ENCODE measurements around the gene HOXA5.
A peak's percentile ranks its signal among the peaks of the same experiment; 100 is the strongest.

HOXA5 gene

DNA sequence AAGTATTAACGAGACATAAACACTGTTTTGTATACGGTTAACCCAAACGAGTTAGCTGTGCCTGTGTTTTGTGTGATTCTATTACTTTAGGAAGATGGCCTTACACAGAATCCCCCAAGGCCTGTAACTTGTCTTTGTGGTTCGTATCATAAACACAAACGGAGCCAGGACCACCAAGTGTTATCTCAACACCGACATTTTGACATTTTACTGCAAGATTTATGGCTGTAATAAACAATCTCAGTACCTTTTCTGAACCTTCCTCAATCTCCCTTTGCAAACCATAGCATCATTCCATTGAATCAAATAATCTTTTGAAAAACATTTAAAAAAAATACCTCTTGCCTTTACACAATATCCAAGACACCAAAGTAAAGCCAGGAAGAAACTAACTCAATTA is 10.5 kb downstream of the HOXA5 start:
- no peak for DNase-seq (ENCODE audit: low spot score)

GRCh38 chr7:27132214-27132613 is 11.3 kb downstream of the HOXA5 start:
- no peak for DNase-seq (ENCODE audit: low spot score)

- no peak for DNase-seq (ENCODE audit: low spot score)
These were observed 12.1 kb downstream of the HOXA5 start for GRCh38 chr7:27131390-27131819.

GRCh38 chr7:27130540-27131389 is 12.7 kb downstream of the HOXA5 start, which contains the start of gene HOXA4:
TSS of gene HOXA4 (minus strand) at chr7:27130757. CDS start at chr7:27130733, 24 bp downstream.
- DNase-seq (ENCODE audit: low spot score), result peak; percentile 97

DNA sequence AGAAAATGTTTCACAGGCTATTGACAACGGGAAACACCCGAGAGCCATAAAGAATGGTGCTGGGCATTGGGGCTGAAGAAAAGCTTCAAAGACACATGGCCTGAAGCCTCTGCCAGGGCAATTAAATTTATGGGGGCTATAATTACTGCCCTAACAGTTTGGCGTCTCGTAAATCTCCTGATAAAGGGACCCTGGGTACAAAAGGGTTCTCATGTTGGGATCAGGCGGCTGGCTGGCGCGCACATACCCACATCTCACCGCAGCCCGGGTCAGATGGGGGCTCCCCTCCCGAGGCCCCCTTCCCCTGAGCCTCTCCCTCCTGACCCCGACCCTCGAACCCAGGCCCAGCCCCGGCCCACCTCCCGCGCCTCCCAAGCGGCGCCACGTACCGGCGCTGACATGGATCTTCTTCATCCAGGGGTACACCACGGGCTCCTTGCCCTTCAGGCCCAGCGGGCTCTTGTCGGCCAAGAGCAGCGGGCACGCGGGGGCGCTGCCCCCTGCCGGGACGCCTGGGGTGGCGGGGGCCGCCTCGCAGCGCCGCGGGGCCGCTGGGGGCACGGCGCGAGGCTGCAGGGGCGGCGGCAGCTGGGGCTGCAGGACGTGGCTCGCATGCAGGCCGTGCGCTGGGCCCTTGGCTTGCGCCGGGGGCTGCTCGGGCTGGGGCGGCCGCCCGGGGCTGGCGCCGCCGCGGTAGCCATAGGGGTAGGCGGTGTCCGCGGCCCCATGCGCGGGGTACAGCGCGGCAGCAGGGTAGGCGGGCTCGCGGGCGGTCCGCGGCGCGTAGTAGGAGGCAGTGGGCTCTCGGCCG is 13.5 kb downstream of the HOXA5 start:
- DNase-seq (ENCODE audit: low spot score), result peak; percentile 57

GRCh38 chr7:27128776-27129728 is 14.4 kb downstream of the HOXA5 start:
- DNase-seq (ENCODE audit: low spot score), result no peak

- DNase-seq (ENCODE audit: low spot score), result no peak
These were observed 15.4 kb downstream of the HOXA5 start for GRCh38 chr7:27128034-27128433.

DNA sequence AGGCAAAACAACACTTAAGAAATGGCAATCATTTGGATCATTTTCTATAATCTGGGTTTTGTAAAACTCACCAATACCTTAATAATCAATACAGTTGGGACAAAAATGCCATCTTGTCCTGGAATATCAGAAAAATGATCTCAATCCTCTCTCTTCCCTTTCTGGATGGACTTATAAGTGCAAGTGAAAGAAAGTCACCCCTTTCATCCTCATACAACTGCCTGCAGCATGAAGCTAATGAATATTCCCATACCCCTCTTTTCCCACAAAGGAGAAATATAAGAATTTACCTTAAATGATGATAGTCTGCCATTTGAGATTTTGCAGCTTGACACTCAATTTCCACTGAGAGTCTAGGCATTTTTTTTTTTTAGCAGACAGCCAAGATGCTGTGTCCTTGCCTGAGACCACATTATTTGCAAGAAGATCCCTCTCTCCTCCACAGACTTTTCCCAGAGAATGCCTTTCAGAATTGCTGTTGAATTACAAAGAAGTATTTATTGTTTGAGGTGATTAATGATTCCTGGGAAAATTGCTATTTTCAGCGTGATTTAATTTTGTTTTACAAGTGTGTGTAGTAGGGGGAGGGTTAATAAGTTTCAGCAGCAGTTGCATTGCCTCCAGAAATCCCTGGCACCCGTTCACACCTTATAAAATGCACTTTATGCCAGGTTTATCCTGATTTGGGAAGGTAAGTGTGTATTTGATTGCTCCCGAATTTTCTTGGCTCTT is 16.7 kb downstream of the HOXA5 start:
- DNase-seq (ENCODE audit: low spot score), result no peak

DNA sequence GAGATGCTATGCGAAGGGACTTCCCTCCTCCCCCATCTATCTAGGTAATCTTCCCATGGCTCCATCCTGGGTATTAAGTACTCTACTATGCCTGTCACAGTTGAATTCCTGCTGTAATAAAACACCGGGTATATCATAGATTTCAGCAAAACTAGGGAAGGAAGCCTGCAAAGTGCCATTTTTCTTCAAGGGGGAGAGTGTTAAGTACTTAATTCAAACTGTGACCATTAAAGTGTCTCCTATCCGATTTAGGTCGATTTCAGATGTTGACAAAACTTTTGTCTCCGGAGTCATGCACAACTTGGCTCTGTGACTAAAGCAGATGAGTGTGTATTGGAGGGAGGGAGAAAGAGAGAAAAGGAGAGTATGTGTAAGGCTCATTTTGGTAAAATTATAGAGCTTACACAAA is 17.5 kb downstream of the HOXA5 start:
- no peak for DNase-seq (ENCODE audit: low spot score)

DNA sequence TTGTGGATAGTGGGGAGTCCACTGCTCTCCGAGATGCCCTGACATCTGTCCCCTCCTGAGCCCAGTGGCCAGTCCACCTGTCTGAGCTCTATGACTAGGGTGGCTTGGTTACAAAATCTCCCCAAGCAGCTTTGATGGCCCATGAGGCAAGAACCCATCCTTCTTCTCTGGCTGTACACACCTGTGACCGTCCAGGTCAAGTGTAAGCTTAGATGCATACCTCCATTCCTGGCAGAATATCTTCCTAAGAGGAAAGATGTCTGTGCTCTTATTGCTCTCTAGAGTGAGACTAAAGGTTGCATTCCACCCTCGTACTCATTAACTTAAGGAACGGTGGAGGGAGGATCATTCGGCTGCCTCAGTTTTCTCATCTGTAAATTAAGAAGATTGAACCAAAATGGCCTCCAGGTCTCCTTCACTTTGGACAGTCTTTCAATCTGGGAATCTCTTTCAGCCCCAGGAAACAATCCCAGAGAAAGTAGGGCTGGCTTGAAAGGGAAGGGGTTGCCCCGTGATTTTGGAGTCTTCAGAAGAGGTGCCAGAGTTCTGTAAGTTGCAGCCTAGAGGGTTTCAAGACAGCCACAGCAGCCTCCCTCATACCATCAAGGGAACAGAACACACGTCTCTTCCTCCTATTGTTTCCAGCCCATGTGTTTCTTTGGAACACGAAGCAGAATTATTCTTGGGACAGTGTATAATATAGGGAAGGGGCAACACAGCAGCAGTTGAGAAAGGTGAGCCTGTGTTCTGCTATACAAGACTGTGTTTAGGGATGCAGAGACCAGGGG is 18.4 kb downstream of the HOXA5 start:
- DNase-seq (ENCODE audit: low spot score), result no peak

DNA sequence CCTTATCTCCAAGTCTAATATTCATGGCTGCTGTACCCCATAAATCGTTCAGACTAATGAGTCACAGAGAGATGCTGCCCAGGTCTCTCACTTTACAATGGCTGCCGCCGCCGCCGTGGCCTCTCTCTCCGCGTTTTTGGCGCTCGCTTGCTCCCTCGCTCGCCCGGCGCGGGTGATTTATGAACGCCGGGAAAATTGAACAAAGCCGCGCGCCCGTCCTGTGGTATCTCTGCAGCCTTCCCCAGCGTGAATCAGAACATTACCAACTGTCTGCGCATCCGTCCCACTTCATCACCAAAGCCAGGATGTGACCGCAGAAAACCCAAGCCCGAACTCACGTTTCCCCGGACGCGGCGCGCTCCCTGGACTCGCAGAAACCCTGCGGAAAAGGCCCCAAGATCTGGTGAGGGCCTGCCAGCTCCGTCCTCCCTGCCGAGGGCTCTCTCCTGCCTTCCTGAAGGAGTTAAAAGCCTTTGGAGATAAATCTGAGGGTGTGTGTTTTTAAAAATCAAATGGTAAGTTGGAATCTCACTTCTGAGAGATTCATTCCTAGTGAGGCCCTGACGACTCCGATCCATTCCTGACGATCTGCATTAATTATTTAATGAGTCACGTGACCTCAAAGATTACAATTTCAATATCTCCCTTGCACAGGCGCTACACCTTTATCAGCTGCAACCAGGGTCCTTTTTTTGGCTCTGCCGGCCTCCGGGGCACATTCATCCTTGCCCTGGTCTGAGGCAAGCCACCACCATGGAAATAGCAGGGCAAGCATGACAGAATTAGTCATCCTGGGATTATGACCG is 19.2 kb downstream of the HOXA5 start:
- no peak for DNase-seq (ENCODE audit: low spot score)

DNA sequence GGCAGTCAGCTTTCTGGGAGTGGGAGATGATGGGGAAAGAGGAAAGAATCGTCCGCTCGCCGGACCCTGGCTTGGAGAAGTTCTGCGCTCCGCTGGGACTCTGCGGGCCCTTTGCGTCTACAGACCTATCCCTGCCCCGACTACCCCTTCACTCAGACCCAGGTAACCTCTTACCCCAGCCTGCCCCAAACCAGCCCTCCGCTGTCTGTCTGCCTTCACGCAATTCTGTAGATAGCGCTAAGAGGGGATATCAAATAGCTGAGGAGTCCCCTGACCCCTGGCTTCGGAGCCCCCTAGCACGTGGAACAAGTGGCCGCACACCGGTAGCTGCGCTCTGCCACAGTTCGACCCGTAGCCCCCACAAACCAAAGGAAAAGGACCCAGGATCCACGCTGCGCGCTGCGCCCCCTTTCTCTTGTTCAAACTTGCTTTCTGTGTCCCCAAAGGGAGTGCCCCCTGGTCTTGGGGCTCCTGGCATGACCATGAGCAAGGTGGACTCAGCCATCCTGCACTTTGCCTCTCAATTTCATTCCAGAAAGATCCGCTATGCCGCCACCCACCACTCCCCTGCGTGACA is 19.9 kb downstream of the HOXA5 start:
- DNase-seq (ENCODE audit: low spot score), result no peak

DNA sequence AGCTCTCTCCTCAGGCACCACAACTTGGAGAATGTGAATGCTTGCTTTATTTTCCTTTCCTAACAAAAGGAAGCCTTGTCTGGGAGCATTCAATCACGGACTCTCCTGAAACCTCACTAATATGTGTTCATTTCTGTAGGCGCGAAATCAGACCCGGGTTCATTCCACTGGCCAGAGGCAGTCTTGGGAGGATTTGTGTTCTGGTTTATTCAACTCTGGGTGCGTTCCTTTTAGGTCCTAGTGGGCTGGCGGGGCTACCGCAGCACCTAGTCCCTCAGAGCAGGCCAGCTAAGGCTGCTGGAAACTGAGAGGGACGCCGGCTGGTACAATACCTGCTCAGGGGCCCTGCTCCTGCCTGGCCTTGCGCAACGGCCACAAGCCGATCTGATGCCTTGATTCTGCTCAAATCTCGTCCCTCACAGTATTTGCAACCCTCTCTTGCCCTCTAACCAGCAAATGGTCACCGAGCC is 20.4 kb downstream of the HOXA5 start:
- no peak for DNase-seq (ENCODE audit: low spot score)

DNA sequence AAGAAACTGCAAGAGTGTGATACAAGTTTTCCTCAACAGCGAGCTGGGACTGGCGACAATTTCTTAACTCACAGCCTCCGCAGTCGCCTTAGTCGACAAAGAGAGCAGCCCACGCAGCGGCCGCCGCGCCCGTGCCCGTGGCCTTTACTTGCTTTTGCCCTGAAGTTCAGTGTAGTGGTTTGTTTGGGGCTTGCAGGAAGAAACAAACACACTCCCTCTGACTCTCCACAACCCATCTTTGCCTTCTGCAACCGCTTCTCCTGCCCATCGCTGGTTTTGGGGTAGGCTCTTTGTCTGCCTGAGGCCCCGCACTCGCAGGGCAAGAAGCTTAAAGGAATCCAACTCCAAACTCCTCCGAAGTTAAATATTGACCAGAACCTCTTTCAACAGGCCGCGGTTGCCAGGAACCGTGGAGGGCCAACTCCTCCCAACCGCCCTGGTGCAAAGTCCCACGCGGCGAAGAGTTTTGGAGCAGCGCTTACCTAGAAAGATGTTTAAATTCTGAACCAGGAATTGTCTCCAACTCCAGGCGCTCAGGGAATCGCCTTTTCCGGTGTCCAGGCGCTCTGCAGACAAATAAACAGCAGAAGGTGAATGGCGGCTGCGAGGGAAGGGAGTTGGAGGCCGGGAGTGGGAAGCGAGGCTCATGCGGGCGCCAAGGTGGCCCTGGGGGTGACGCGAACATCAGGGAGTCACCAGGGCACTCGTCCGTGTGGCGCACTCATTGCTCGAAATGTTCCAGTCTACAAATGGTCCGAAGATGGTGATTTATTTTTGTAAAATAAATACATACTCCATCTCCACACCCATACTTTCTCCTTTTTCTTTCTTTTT is 21.2 kb downstream of the HOXA5 start:
- no peak for DNase-seq (ENCODE audit: low spot score)

- no peak for DNase-seq (ENCODE audit: low spot score)
These were observed 21.8 kb downstream of the HOXA5 start for GRCh38 chr7:27121684-27122076.

DNA sequence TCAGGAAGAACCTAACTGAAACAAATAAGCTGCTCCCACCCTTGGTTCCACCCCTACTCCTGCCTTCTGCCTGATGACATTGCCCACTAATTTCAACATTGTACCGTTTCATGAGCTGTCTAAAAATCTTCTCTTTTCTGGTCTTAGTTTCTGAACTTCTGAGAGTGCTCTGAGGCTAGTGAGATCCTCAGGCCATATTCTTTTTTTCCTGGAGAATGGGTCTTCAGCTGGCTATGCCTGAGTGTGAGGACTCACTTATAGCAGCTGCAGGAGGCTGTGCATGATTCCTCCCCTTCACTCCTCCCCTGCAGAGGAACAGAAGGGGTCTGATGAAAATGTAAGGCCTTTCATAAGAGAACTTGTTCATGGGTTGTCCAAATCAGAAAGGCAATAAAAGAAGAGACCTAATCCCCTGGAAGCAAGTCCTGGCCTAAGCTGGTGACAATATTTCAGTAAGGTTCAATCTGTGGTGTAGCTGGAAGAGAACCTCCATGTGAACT is 24.0 kb downstream of the HOXA5 start:
- no peak for DNase-seq (ENCODE audit: low spot score)

GRCh38 chr7:27118580-27118979 is 24.9 kb downstream of the HOXA5 start:
- DNase-seq (ENCODE audit: low spot score), result no peak
